Astrocyte (in vitro differentiated cells and primary cell): ENCODE data around the gene DUS2. TPM values are rescaled to one million over a fixed set of nuclear protein-coding genes. Genes with fewer than 3 reads are reported as not detected.
"Not testable (repeated sequence)": the region's sequence is repeated elsewhere in the genome, so short reads cannot be mapped to it uniquely, and the experiment has no call there.

Experiments
- DNase-seq: peaks from one replicate; pipeline ENCODE4 v3.0.0-alpha.2; 2010; ENCODE audit warnings: low read depth
- FAIRE-seq: peaks from 2 replicates; lab custom pipeline; 2011; peaks lifted over from hg19 to GRCh38; lab: Jason Lieb, UNC
- H2AFZ ChIP-seq: 2 replicates; pipeline ENCODE4 v1.6.0; 2012; ENCODE audit warnings: low read depth, low read length, inconsistent platforms
- H3K27ac ChIP-seq: 2 replicates; pipeline ENCODE4 v1.5.1; 2011; ENCODE audit warnings: low read depth, low read length, inconsistent platforms
- H3K27me3 ChIP-seq: 2 replicates; pipeline ENCODE4 v1.6.0; 2011; ENCODE audit warnings: low read length, inconsistent platforms; ENCODE audit not compliant: insufficient read depth
- H3K36me3 ChIP-seq: 2 replicates; pipeline ENCODE4 v1.5.1; 2011; ENCODE audit warnings: low read length, inconsistent platforms; ENCODE audit not compliant: insufficient read depth
- H3K4me1 ChIP-seq: 2 replicates; pipeline ENCODE4 v1.5.1; 2011; ENCODE audit warnings: low read length, inconsistent platforms; ENCODE audit not compliant: insufficient read depth
- H3K4me2 ChIP-seq: 2 replicates; pipeline ENCODE4 v1.6.0; 2012; ENCODE audit warnings: low read length, inconsistent platforms
- H3K4me3 ChIP-seq: 2 replicates; pipeline ENCODE4 v1.5.1; 2011; ENCODE audit warnings: low read depth, mild to moderate bottlenecking, low read length, inconsistent platforms; ENCODE audit not compliant: insufficient read depth
- H3K79me2 ChIP-seq: 2 replicates; pipeline ENCODE4 v1.6.0; 2012; ENCODE audit warnings: mild to moderate bottlenecking, low read length, inconsistent platforms; ENCODE audit not compliant: insufficient read depth
- H3K9ac ChIP-seq: 2 replicates; pipeline ENCODE4 v1.6.0; 2012; ENCODE audit warnings: mild to moderate bottlenecking, low read length, inconsistent platforms
- H3K9me3 ChIP-seq: 2 replicates; pipeline ENCODE4 v1.5.1; 2012; ENCODE audit warnings: low read depth, mild to moderate bottlenecking, low read length, inconsistent platforms; ENCODE audit not compliant: insufficient read depth
- H4K20me1 ChIP-seq: 2 replicates; pipeline ENCODE4 v1.6.0; 2012; ENCODE audit warnings: low read length, inconsistent platforms; ENCODE audit not compliant: insufficient read depth
- H3K27ac Mint-ChIP-seq: one replicate; pipeline ENCODE4 v1.8.0; 2021; ENCODE audit warnings: mild to moderate bottlenecking, mixed read lengths; ENCODE audit not compliant: unreplicated experiment
- H3K27me3 Mint-ChIP-seq: one replicate; pipeline ENCODE4 v1.8.0; 2021; ENCODE audit warnings: low read depth, mixed read lengths; ENCODE audit not compliant: unreplicated experiment
- H3K36me3 Mint-ChIP-seq: one replicate; pipeline ENCODE4 v1.8.0; 2021; ENCODE audit warnings: low read depth, mixed read lengths; ENCODE audit not compliant: unreplicated experiment
- H3K4me1 Mint-ChIP-seq: one replicate; pipeline ENCODE4 v1.8.0; 2021; ENCODE audit warnings: low read depth, mixed read lengths; ENCODE audit not compliant: unreplicated experiment
- H3K4me3 Mint-ChIP-seq: one replicate; pipeline ENCODE4 v1.8.0; 2021; ENCODE audit warnings: mild to moderate bottlenecking, moderate library complexity, mixed read lengths; ENCODE audit not compliant: unreplicated experiment
- H3K9me3 Mint-ChIP-seq: one replicate; pipeline ENCODE4 v1.8.0; 2021; ENCODE audit warnings: mild to moderate bottlenecking, mixed read lengths; ENCODE audit not compliant: unreplicated experiment
- CTCF ChIP-seq: IDR thresholded peaks from 2 replicates; pipeline ENCODE4 v1.5.1; 2011; ENCODE audit warnings: low read depth, mild to moderate bottlenecking, inconsistent platforms, low read length, moderate library complexity; ENCODE audit not compliant: insufficient read depth
- EZH2 ChIP-seq: IDR thresholded peaks from 2 replicates; pipeline ENCODE4 v1.6.1; 2012; ENCODE audit warnings: mild to moderate bottlenecking, low read length, inconsistent platforms; ENCODE audit not compliant: insufficient read depth
- total RNA-seq: library from RNA; stranded (reverse); gene quantifications from 2 replicates; pipeline ENCODE4 v1.2.1, GENCODE V29; 2021

Gene DUS2
- total RNA-seq, 1 donor from 2014 or later: 14.9 TPM

DNA sequence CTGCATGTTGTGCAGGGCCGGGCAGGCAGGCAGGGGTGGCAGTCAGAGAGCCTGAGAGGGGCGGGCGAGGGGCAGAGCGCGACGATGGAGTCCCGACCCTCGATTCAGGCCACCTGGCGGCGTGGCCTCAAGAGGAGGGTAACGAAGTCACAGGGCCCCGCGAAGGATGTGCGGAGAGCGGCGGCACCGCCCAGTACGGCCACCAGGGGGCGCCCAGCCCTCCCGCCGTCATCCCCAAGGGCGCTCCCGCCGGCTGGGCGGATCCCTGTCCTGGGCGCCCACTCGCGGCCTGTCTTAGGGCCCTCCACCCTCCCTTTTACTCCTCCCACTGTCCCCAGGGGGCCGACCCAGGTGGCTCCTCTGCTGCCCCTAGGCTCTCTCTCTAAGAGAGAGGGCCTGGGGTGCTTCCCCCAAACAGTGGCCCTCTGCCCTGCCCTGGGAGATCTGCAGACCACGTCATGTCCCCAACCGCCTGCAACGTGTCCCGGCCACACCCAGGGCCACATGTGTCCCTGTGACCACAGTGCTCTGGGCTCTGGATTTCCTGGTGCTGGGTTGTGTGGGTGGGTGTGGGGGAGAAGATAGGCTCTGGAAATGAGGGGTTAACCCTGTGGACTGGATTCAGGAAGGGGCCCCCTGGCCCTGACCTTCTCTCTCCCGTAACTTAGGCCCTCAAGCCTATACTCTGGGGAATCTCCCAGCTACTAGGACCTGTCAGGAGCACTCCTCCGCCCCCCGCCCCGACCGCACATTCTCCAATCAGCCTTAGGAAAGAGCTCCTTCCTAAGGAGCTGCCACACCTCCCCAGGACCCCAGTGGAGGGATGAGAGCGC lies 29.7 kb upstream of the DUS2 start:
- Mint-ChIP-seq H3K9me3 (no peaks in the 10 kb centered on the region), H3K27ac (no peak overlapping the region), H3K27me3 (peaks cover 34% of the 10 kb centered on the region), H3K36me3 (peaks cover 2% of the 10 kb centered on the region), H3K4me3 (no peak overlapping the region), H3K4me1 (peaks cover 2% of the 10 kb centered on the region)
- H3K9ac ChIP-seq: no peak overlapping the region
- no peak overlapping the region for H3K4me3 ChIP-seq
- FAIRE-seq: no peak
- H3K27ac ChIP-seq: no peak overlapping the region
- no peaks in the 10 kb centered on the region for H4K20me1 ChIP-seq
- TF ChIP-seq CTCF (peak; percentile 65), EZH2 (no peak)
- H2AFZ ChIP-seq: peak overlapping the region; percentile 59
- H3K27me3 ChIP-seq: no peaks in the 10 kb centered on the region
- no peaks in the 10 kb centered on the region for H3K4me1 ChIP-seq
- H3K36me3 ChIP-seq: no peaks in the 10 kb centered on the region
- peak overlapping the region; percentile 77 for H3K4me2 ChIP-seq
- no peaks in the 10 kb centered on the region for H3K9me3 ChIP-seq
- no peaks in the 10 kb centered on the region for H3K79me2 ChIP-seq
- peak; percentile 16 for DNase-seq

GRCh38 chr16:67994040-67994408 lies 29.1 kb upstream of the DUS2 start:
- not testable (repeated sequence) for H4K20me1 ChIP-seq, H3K9ac ChIP-seq, H3K4me1 Mint-ChIP-seq, H3K36me3 Mint-ChIP-seq, H3K4me2 ChIP-seq, H3K4me3 ChIP-seq, FAIRE-seq, H3K4me1 ChIP-seq, H3K9me3 Mint-ChIP-seq, H3K27me3 ChIP-seq, H3K36me3 ChIP-seq, H3K79me2 ChIP-seq, H3K9me3 ChIP-seq, H3K27ac ChIP-seq, H3K4me3 Mint-ChIP-seq, H3K27ac Mint-ChIP-seq, DNase-seq
- H2AFZ ChIP-seq: peak overlapping the region; percentile 59
- peaks cover 29% of the 10 kb centered on the region for H3K27me3 Mint-ChIP-seq

DNA sequence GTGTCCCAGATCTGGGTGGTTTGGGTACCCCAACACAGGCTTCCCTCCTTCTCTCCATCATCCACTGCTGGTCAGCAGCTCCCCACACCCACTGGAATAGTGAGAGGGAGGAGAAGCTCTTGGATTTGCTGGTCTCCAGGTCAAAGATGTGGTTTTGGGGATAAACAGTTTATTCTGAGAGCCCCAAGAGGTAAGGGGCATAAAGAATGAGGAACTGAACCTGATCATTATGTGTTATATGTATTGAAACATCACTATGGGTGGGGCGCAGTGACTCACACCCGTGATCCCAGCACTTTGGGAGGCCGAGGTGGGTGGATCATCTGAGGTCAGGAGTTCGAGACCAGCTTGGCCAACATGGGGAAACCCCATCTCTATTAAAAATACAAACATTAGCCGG lies 27.7 kb upstream of the DUS2 start:
- H3K4me2 ChIP-seq: no peak overlapping the region
- peaks cover 23% of the 10 kb centered on the region for H3K27me3 Mint-ChIP-seq
- H3K27me3 ChIP-seq: peaks cover 3% of the 10 kb centered on the region
- peaks cover 3% of the 10 kb centered on the region for H3K4me1 Mint-ChIP-seq
- no peaks in the 10 kb centered on the region for H3K79me2 ChIP-seq
- H3K27ac Mint-ChIP-seq: no peak overlapping the region
- peaks cover 2% of the 10 kb centered on the region for H3K36me3 Mint-ChIP-seq
- no peak overlapping the region for H3K27ac ChIP-seq
- H4K20me1 ChIP-seq: no peaks in the 10 kb centered on the region
- H2AFZ ChIP-seq: no peak overlapping the region
- no peaks in the 10 kb centered on the region for H3K36me3 ChIP-seq
- DNase-seq (no peak), FAIRE-seq (no peak)
- TF ChIP-seq CTCF (no peak), EZH2 (no peak)
- H3K9me3 Mint-ChIP-seq: no peaks in the 10 kb centered on the region
- no peaks in the 10 kb centered on the region for H3K4me1 ChIP-seq
- H3K4me3 Mint-ChIP-seq: no peak overlapping the region
- no peak overlapping the region for H3K4me3 ChIP-seq
- no peak overlapping the region for H3K9ac ChIP-seq
- no peaks in the 10 kb centered on the region for H3K9me3 ChIP-seq
